OCI-LY7 (cell line): ENCODE data around the gene RPS24. TPM values are rescaled to one million over a fixed set of nuclear protein-coding genes. Genes with fewer than 3 reads are reported as not detected.

ENCODE experiments used
- BruUV-seq: library from RNA; stranded (reverse); fragments of 400-500 nt; replicated peaks from 2 replicates; lab custom pipeline; 2021; lab: Mats Ljungman, UMichigan
- CTCF ChIA-PET: fragments of 300-600 bp; sonication (Branson Sonifier 250); formaldehyde crosslinking; loops from one replicate; lab custom pipeline; 2022; ENCODE audit warnings: antibody characterized with exemption; ENCODE audit not compliant: unreplicated experiment; lab: Charles Lee
- POLR2A ChIA-PET: fragments of 300-600 bp; sonication (Branson Sonifier 250); formaldehyde crosslinking; loops from one replicate; lab custom pipeline; 2022; ENCODE audit warnings: antibody characterized with exemption; lab: Charles Lee
- DNase-seq: peaks from one replicate; pipeline ENCODE4 v3.0.0-alpha.2; 2015; ENCODE audit warnings: low spot score
- H2AFZ ChIP-seq: fragments of 200-600 bp; sonication (generic), shearing (Covaris generic); 2 replicates; pipeline ENCODE4 v1.6.1; 2014; ENCODE audit warnings: mild to moderate bottlenecking, antibody characterized with exemption, low read length, moderate library complexity
- H3K27ac ChIP-seq: fragments of 200-600 bp; sonication (generic); 2 replicates; pipeline ENCODE4 v1.5.1; 2014; ENCODE audit warnings: mixed run types, low read depth, mild to moderate bottlenecking, moderate library complexity, low read length, inconsistent platforms; ENCODE audit not compliant: poor library complexity, severe bottlenecking
- H3K36me3 ChIP-seq: fragments of 200-600 bp; sonication (generic); 2 replicates; pipeline ENCODE4 v1.6.1; 2014; ENCODE audit warnings: mild to moderate bottlenecking, antibody characterized with exemption, low read length, moderate library complexity, mixed read lengths; ENCODE audit not compliant: insufficient read depth
- H3K4me1 ChIP-seq: fragments of 200-600 bp; sonication (generic); 2 replicates; pipeline ENCODE4 v1.5.1; 2014; ENCODE audit warnings: mild to moderate bottlenecking, low read length; ENCODE audit not compliant: insufficient read depth, poor library complexity, severe bottlenecking
- H3K4me2 ChIP-seq: fragments of 200-600 bp; sonication (generic); 2 replicates; pipeline ENCODE4 v1.6.1; 2014; ENCODE audit warnings: mild to moderate bottlenecking, low read length
- H3K4me3 ChIP-seq: fragments of 200-600 bp; sonication (generic); 2 replicates; pipeline ENCODE4 v1.5.1; 2014; ENCODE audit warnings: mild to moderate bottlenecking, low read depth, low read length; ENCODE audit not compliant: poor library complexity, severe bottlenecking
- H3K79me2 ChIP-seq: fragments of 200-600 bp; sonication (generic); 2 replicates; pipeline ENCODE4 v1.6.1; 2016; ENCODE audit warnings: low read depth, mild to moderate bottlenecking, low read length, moderate library complexity, mixed read lengths; ENCODE audit not compliant: insufficient read depth
- H3K9me2 ChIP-seq: fragments of 200-600 bp; sonication (generic); 2 replicates; pipeline ENCODE4 v1.6.1; 2016; ENCODE audit warnings: mild to moderate bottlenecking, low read length, mixed read lengths; ENCODE audit not compliant: insufficient read depth
- H3K9me3 ChIP-seq: fragments of 200-600 bp; sonication (generic); 2 replicates; pipeline ENCODE4 v1.6.1; 2014; ENCODE audit warnings: mild to moderate bottlenecking, mixed run types, low read length, mixed read lengths
- H4K20me1 ChIP-seq: fragments of 200-600 bp; sonication (generic); 2 replicates; pipeline ENCODE4 v1.6.1; 2014; ENCODE audit warnings: mild to moderate bottlenecking, antibody characterized with exemption, low read length, moderate library complexity, mixed read lengths; ENCODE audit not compliant: insufficient read depth
- EZH2phosphoT487 ChIP-seq: fragments of 200-600 bp; sonication (generic); IDR thresholded peaks from 2 replicates; pipeline ENCODE4 v1.6.1; 2018; ENCODE audit warnings: low read depth, borderline replicate concordance, mild to moderate bottlenecking, mixed run types, antibody characterized with exemption, low read length, moderate library complexity, mixed read lengths
- intact Hi-C: fragments of 100-400 bp; cut with micrococcal nuclease; formaldehyde crosslinking; loops from one replicate; pipeline ENCODE4 v1.10.0; 2022; ENCODE audit not compliant: unreplicated experiment
- total RNA-seq, 2 experiments: library from RNA; depleted of rRNA in 1 of 2; stranded (reverse); fragments of >200 nt in 1 of 2; shearing (Covaris generic) in 1 of 2; gene quantifications; 2 replicates each; pipeline ENCODE4 v1.2.3, GENCODE V29; 2014 to 2022
- TF ChIP-seq, protein P1 (sequence below): fragments of 200-600 bp; sonication (generic); conservative IDR thresholded peaks from 2 replicates; pipeline ENCODE4 v1.5.1; 2014; ENCODE audit warnings: mild to moderate bottlenecking, antibody characterized with exemption, low read length, moderate library complexity, mixed read lengths

The RPS24 gene
- total RNA-seq, 2 experiments from 2014 or later: 2,059 to 3,395 TPM

DNA sequence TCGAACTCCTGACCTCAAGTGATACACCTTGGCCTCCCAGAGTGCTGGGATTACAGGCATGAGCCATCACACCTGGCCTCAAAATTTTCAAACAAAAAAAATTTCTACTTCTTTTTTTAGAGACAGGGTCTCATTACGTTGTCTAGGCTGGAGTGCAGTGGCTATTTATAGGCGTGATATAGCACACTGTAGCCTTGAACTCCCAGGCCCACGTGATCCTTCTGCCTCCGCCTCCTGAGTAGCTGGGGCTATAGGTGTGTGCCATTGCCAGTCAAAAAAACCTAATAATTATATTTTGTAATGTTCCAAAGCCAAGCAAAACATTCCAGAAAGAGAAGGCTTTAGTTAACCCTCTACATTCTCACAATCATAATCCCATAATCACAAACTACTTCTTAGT lies 18.1 kb upstream of the RPS24 start:
- intact Hi-C loops: no loop called here
- ChIA-PET POLR2A (interaction anchor here (0.6 to 1.7 kb wide), 2 partner anchors 12 to 219 kb away, joined by 3 read pairs; no protein-coding TSS in a partner anchor), CTCF (no interaction called here)
- TF ChIP-seq EZH2phosphoT487: no peak
- TF ChIP-seq, protein P1, sequence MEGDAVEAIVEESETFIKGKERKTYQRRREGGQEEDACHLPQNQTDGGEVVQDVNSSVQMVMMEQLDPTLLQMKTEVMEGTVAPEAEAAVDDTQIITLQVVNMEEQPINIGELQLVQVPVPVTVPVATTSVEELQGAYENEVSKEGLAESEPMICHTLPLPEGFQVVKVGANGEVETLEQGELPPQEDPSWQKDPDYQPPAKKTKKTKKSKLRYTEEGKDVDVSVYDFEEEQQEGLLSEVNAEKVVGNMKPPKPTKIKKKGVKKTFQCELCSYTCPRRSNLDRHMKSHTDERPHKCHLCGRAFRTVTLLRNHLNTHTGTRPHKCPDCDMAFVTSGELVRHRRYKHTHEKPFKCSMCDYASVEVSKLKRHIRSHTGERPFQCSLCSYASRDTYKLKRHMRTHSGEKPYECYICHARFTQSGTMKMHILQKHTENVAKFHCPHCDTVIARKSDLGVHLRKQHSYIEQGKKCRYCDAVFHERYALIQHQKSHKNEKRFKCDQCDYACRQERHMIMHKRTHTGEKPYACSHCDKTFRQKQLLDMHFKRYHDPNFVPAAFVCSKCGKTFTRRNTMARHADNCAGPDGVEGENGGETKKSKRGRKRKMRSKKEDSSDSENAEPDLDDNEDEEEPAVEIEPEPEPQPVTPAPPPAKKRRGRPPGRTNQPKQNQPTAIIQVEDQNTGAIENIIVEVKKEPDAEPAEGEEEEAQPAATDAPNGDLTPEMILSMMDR: no peak
- Histone ChIP-seq H3K9me2 (no peaks in the 10 kb centered on the region), H3K4me3 (no peak overlapping the region), H2AFZ (no peak overlapping the region), H3K79me2 (no peaks in the 10 kb centered on the region), H3K27ac (no peak overlapping the region), H3K4me2 (no peak overlapping the region), H3K9me3 (no peaks in the 10 kb centered on the region), H3K36me3 (peaks cover 97% of the 10 kb centered on the region), H3K4me1 (no peaks in the 10 kb centered on the region), H4K20me1 (no peaks in the 10 kb centered on the region)
- BruUV-seq: no TSS peak
- no peak for DNase-seq

DNA sequence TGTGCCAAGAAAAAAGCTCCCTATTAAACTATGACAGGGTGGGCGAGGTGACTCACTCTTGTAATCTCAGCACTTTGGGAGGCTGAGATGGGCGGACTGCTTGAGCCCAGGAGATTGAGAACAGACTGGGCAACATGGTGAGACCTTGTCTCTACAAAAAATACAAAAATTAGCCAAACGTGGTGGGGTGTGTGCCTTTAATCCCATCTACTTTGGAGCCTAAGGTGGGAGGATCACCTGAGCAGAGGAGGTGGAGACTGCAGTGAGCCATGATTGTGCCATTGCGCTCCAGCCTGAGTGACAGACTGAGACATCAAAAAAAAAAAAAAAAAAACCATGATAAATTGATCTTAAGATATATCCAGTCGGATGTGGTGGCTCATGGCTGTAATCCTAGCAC lies 15.8 kb upstream of the RPS24 start:
- H2AFZ ChIP-seq: no peak overlapping the region
- BruUV-seq: no TSS peak
- CTCF ChIA-PET: no interaction called here
- no peaks in the 10 kb centered on the region for H3K4me1 ChIP-seq
- POLR2A ChIA-PET: interaction anchor here (0.7 kb wide), 1 partner anchor 92 kb away, joined by 4 read pairs; no protein-coding TSS in a partner anchor
- no peaks in the 10 kb centered on the region for H3K79me2 ChIP-seq
- no peaks in the 10 kb centered on the region for H3K9me2 ChIP-seq
- DNase-seq: no peak
- TF ChIP-seq, protein P1: no peak
- no peak for TF ChIP-seq EZH2phosphoT487
- H3K9me3 ChIP-seq: no peaks in the 10 kb centered on the region
- no peak overlapping the region for H3K4me2 ChIP-seq
- no peaks in the 10 kb centered on the region for H4K20me1 ChIP-seq
- intact Hi-C loops: no loop called here
- H3K27ac ChIP-seq: no peak overlapping the region
- peaks cover 97% of the 10 kb centered on the region for H3K36me3 ChIP-seq
- no peak overlapping the region for H3K4me3 ChIP-seq

DNA sequence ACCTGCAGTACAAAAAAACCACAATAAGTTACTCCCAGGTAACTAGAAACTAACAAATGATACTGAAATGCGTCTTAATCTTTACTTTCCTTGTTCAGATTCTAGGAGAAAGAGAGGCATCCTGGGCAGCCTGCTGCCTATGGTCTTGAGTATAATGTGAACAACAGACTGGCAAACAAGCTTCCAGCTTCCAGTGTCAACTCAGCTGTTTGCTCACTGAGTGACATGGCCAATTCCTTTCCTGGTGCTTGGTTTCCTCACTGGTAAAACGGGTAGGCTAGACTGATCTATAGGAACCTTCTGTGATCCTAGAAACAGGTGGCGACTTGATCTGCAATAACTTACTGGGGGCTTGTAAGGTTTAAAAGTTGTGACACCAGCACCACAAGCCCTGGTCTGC lies 14.4 kb upstream of the RPS24 start:
- no peaks in the 10 kb centered on the region for H4K20me1 ChIP-seq
- no peak overlapping the region for H3K4me2 ChIP-seq
- intact Hi-C loops: no loop called here
- ChIA-PET POLR2A (interaction anchor here (0.6 kb wide), 1 partner anchor 77 kb away, joined by 3 read pairs; no protein-coding TSS in a partner anchor), CTCF (no interaction called here)
- no peak for DNase-seq
- H3K9me2 ChIP-seq: no peaks in the 10 kb centered on the region
- no peaks in the 10 kb centered on the region for H3K4me1 ChIP-seq
- no peaks in the 10 kb centered on the region for H3K79me2 ChIP-seq
- TF ChIP-seq EZH2phosphoT487: no peak
- TF ChIP-seq, protein P1: no peak
- H3K4me3 ChIP-seq: no peak overlapping the region
- BruUV-seq: no TSS peak
- no peaks in the 10 kb centered on the region for H3K9me3 ChIP-seq
- H3K36me3 ChIP-seq: peaks cover 98% of the 10 kb centered on the region
- no peak overlapping the region for H3K27ac ChIP-seq
- H2AFZ ChIP-seq: no peak overlapping the region
